Activated B cell treated with CpG ODN at 0.5 μM for 24 hours (primary cell): ENCODE results near the gene AFG3L2. TPM values are rescaled to one million over a fixed set of nuclear protein-coding genes. Genes with fewer than 3 reads are reported as not detected.

ENCODE experiments used
- ATAC-seq: fragments of 200-7000 bp; cut with Tn5 transposase; one replicate; pipeline ENCODE4 v1.10.0; 2021; ENCODE audit warnings: low read depth, mild to moderate bottlenecking, moderate library complexity
- CTCF ChIA-PET: fragments of 350-600 bp; sonication (Branson Sonifier 250); formaldehyde crosslinking; loops from one replicate; lab custom pipeline; 2021; ENCODE audit warnings: antibody characterized with exemption; lab: Charles Lee
- POLR2A ChIA-PET: fragments of 350-600 bp; sonication (Branson Sonifier 250); formaldehyde crosslinking; loops from one replicate; lab custom pipeline; 2021; ENCODE audit warnings: antibody characterized with exemption; lab: Charles Lee
- DNase-seq: peaks from one replicate; pipeline ENCODE4 v3.0.0; 2022
- H3K27ac Mint-ChIP-seq: one replicate; pipeline ENCODE4 v1.8.0; 2020; ENCODE audit warnings: mixed read lengths
- H3K27me3 Mint-ChIP-seq: one replicate; pipeline ENCODE4 v1.8.0; 2021; ENCODE audit warnings: mixed read lengths
- H3K36me3 Mint-ChIP-seq: one replicate; pipeline ENCODE4 v1.8.0; 2021; ENCODE audit warnings: low read depth, mixed read lengths
- H3K4me1 Mint-ChIP-seq: one replicate; pipeline ENCODE4 v1.8.0; 2021; ENCODE audit warnings: mixed read lengths
- H3K4me3 Mint-ChIP-seq: one replicate; pipeline ENCODE4 v1.8.0; 2020; ENCODE audit warnings: mild to moderate bottlenecking, mixed read lengths
- H3K9me3 Mint-ChIP-seq: one replicate; pipeline ENCODE4 v1.8.0; 2020; ENCODE audit warnings: mixed read lengths
- CTCF ChIP-seq: fragments of 200-600 bp; IDR thresholded peaks from one replicate; pipeline ENCODE4 v1.8.0; 2022; ENCODE audit warnings: antibody characterized with exemption, mild to moderate bottlenecking
- intact Hi-C: fragments of 100-400 bp; cut with micrococcal nuclease; formaldehyde crosslinking; loops from one replicate; pipeline ENCODE4 v1.15.1; 2024
- total RNA-seq: library from RNA; stranded (reverse); gene quantifications from 2 replicates; pipeline ENCODE4 v1.2.3, GENCODE V29; 2022

AFG3L2 gene
- total RNA-seq, 1 donor from 2014 or later, result 49.9 TPM

- Mint-ChIP-seq H3K27ac (no peak overlapping the region), H3K9me3 (no peaks in the 10 kb centered on the region), H3K27me3 (no peaks in the 10 kb centered on the region), H3K4me1 (no peaks in the 10 kb centered on the region), H3K4me3 (no peak overlapping the region), H3K36me3 (peaks cover 67% of the 10 kb centered on the region)
- CTCF ChIA-PET, result no interaction called here
- POLR2A ChIA-PET, result no interaction called here
- DNase-seq, result no peak
- intact Hi-C loops, result no loop called here
- TF ChIP-seq CTCF, result no peak
- no peak for ATAC-seq
Observed at GRCh38 chr18:12336887-12337286, 40.1 kb downstream of the AFG3L2 start.

GRCh38 chr18:12336171-12336613 lies 40.8 kb downstream of the AFG3L2 start:
- POLR2A ChIA-PET, result no interaction called here
- intact Hi-C loops, result no loop called here
- H3K27me3 Mint-ChIP-seq, result no peaks in the 10 kb centered on the region
- ATAC-seq (no peak), DNase-seq (no peak)
- H3K4me1 Mint-ChIP-seq, result no peaks in the 10 kb centered on the region
- TF ChIP-seq CTCF, result no peak
- H3K27ac Mint-ChIP-seq, result no peak overlapping the region
- no peaks in the 10 kb centered on the region for H3K9me3 Mint-ChIP-seq
- CTCF ChIA-PET, result no interaction called here
- H3K4me3 Mint-ChIP-seq, result no peak overlapping the region
- peaks cover 63% of the 10 kb centered on the region for H3K36me3 Mint-ChIP-seq

- DNase-seq (no peak), ATAC-seq (no peak)
- Mint-ChIP-seq H3K4me3 (no peak overlapping the region), H3K27me3 (no peaks in the 10 kb centered on the region), H3K9me3 (no peaks in the 10 kb centered on the region), H3K36me3 (peaks cover 63% of the 10 kb centered on the region), H3K27ac (no peak overlapping the region), H3K4me1 (no peaks in the 10 kb centered on the region)
- CTCF ChIA-PET, result no interaction called here
- intact Hi-C loops, result no loop called here
- no peak for TF ChIP-seq CTCF
- POLR2A ChIA-PET, result no interaction called here
Observed at GRCh38 chr18:12335503-12335902, 41.5 kb downstream of the AFG3L2 start.

GRCh38 chr18:12334863-12335262 lies 42.2 kb downstream of the AFG3L2 start:
- H3K9me3 Mint-ChIP-seq, result no peaks in the 10 kb centered on the region
- intact Hi-C loops, result no loop called here
- no peak overlapping the region for H3K4me3 Mint-ChIP-seq
- ChIA-PET POLR2A (no interaction called here), CTCF (interaction anchor here (0.7 kb wide), 1 partner anchor 20 kb away, joined by 4 read pairs; no protein-coding TSS in a partner anchor)
- ATAC-seq (no peak), DNase-seq (no peak)
- no peaks in the 10 kb centered on the region for H3K27me3 Mint-ChIP-seq
- H3K27ac Mint-ChIP-seq, result no peak overlapping the region
- no peak for TF ChIP-seq CTCF
- peaks cover 59% of the 10 kb centered on the region for H3K36me3 Mint-ChIP-seq
- H3K4me1 Mint-ChIP-seq, result no peaks in the 10 kb centered on the region

GRCh38 chr18:12334366-12334808 lies 42.6 kb downstream of the AFG3L2 start:
- no peak for TF ChIP-seq CTCF
- CTCF ChIA-PET, result interaction anchor here (0.7 kb wide), 1 partner anchor 20 kb away, joined by 4 read pairs; no protein-coding TSS in a partner anchor
- Mint-ChIP-seq H3K36me3 (peaks cover 64% of the 10 kb centered on the region), H3K27me3 (no peaks in the 10 kb centered on the region), H3K27ac (no peak overlapping the region), H3K9me3 (no peaks in the 10 kb centered on the region), H3K4me1 (no peaks in the 10 kb centered on the region), H3K4me3 (no peak overlapping the region)
- no peak for DNase-seq
- intact Hi-C loops, result no loop called here
- POLR2A ChIA-PET, result no interaction called here
- ATAC-seq, result no peak
